Caco-2 (cell line): ENCODE data around the gene CCRL2. TPM values are rescaled to one million over a fixed set of nuclear protein-coding genes. Genes with fewer than 3 reads are reported as not detected.

ENCODE experiments used
- BruUV-seq: library from RNA; stranded (reverse); fragments of 400-500 nt; replicated peaks from 2 replicates; lab custom pipeline; 2021; lab: Mats Ljungman, UMichigan
- CTCF ChIA-PET: fragments of 300-600 bp; sonication (Branson Sonifier 250); formaldehyde crosslinking; loops from one replicate; lab custom pipeline; 2022; ENCODE audit warnings: antibody characterized with exemption; lab: Charles Lee
- POLR2A ChIA-PET: fragments of 300-600 bp; sonication (Branson Sonifier 250); formaldehyde crosslinking; loops from one replicate; lab custom pipeline; 2022; ENCODE audit warnings: antibody characterized with exemption; lab: Charles Lee
- DNase-seq, 2 experiments: peaks; one replicate each; pipeline versions ENCODE4 v3.0.0 to v3.0.0-alpha.2; 2020 to 2022
- H3K27me3 ChIP-seq: replicated peaks from 2 replicates; pipeline ENCODE4 v1.6.0; 2011; ENCODE audit warnings: low read length; ENCODE audit not compliant: control insufficient read depth, insufficient read depth
- H3K36me3 ChIP-seq: 2 replicates; pipeline ENCODE4 v1.5.1; 2011; ENCODE audit warnings: low read length; ENCODE audit not compliant: control insufficient read depth, insufficient read depth
- H3K4me1 ChIP-seq: fragments of 250-450 bp; sonication (Bioruptor Pico); 2 replicates; pipeline ENCODE4 v1.5.1; 2020; ENCODE audit warnings: mild to moderate bottlenecking
- H3K4me3 ChIP-seq: 2 replicates; pipeline ENCODE4 v1.5.1; 2011; ENCODE audit warnings: low read depth, mild to moderate bottlenecking, control low read depth, low read length
- H3K9me3 ChIP-seq: fragments of 250-450 bp; sonication (Bioruptor Pico); 2 replicates; pipeline ENCODE4 v1.5.1; 2020; ENCODE audit warnings: mild to moderate bottlenecking, moderate library complexity
- H3K27ac Mint-ChIP-seq: one replicate; pipeline ENCODE4 v1.8.0; 2022; ENCODE audit warnings: mixed read lengths; ENCODE audit not compliant: unreplicated experiment
- H3K27me3 Mint-ChIP-seq: one replicate; pipeline ENCODE4 v1.8.0; 2022; ENCODE audit warnings: mixed read lengths; ENCODE audit not compliant: insufficient read depth, unreplicated experiment
- H3K36me3 Mint-ChIP-seq: one replicate; pipeline ENCODE4 v1.8.0; 2022; ENCODE audit warnings: mild to moderate bottlenecking, mixed read lengths; ENCODE audit not compliant: insufficient read depth, unreplicated experiment
- H3K4me1 Mint-ChIP-seq: one replicate; pipeline ENCODE4 v1.8.0; 2022; ENCODE audit warnings: low read depth, mixed read lengths; ENCODE audit not compliant: unreplicated experiment
- H3K4me3 Mint-ChIP-seq: one replicate; pipeline ENCODE4 v1.8.0; 2022; ENCODE audit warnings: mild to moderate bottlenecking, moderate library complexity, mixed read lengths; ENCODE audit not compliant: unreplicated experiment
- H3K9me3 Mint-ChIP-seq: one replicate; pipeline ENCODE4 v1.8.0; 2022; ENCODE audit warnings: mixed read lengths; ENCODE audit not compliant: unreplicated experiment
- CTCF ChIP-seq, 2 experiments: fragments of 200-600 bp in 1 of 2; IDR thresholded peaks; 1 replicate in 1 of 2; 2 replicates in 1 of 2; pipeline versions ENCODE4 v1.5.1 to v1.8.0; 2011 to 2022; ENCODE audit warnings: antibody characterized with exemption in 1 of 2, control low read depth in 1 of 2, inconsistent platforms in 1 of 2, low read depth in 1 of 2, low read length in 1 of 2, mild to moderate bottlenecking in 1 of 2, moderate library complexity in 1 of 2; ENCODE audit not compliant: insufficient read depth in 1 of 2, severe bottlenecking in 1 of 2, unreplicated experiment in 1 of 2
- intact Hi-C: fragments of 100-400 bp; cut with micrococcal nuclease; formaldehyde crosslinking; loops from one replicate; pipeline ENCODE4 v1.10.0; 2022; ENCODE audit not compliant: unreplicated experiment
- total RNA-seq: library from RNA; stranded (reverse); gene quantifications from 2 replicates; pipeline ENCODE4 v1.2.3, GENCODE V29; 2022

Gene CCRL2
- total RNA-seq, 1 experiment from 2014 or later = 1.0 TPM

GRCh38 chr3:46408853-46409252 lies 1.8 kb downstream of the CCRL2 start:
- peaks cover 21% of the 10 kb centered on the region for H3K4me1 Mint-ChIP-seq
- Histone ChIP-seq H3K36me3 (no peaks in the 10 kb centered on the region), H3K27me3 (no peaks in the 10 kb centered on the region), H3K9me3 (no peaks in the 10 kb centered on the region), H3K4me1 (peaks cover 17% of the 10 kb centered on the region), H3K4me3 (no peak overlapping the region)
- H3K27ac Mint-ChIP-seq = no peak overlapping the region
- CTCF ChIA-PET = no interaction called here
- BruUV-seq = no TSS peak
- no peaks in the 10 kb centered on the region for H3K27me3 Mint-ChIP-seq
- POLR2A ChIA-PET = no interaction called here
- no peaks in the 10 kb centered on the region for H3K36me3 Mint-ChIP-seq
- no peaks in the 10 kb centered on the region for H3K9me3 Mint-ChIP-seq
- intact Hi-C loops = no loop called here
- no peak overlapping the region for H3K4me3 Mint-ChIP-seq
- TF ChIP-seq CTCF (IDR thresholded peaks at IDR 0.05; ENCODE audit: insufficient read depth in 1 of 2, low read depth in 1 of 2, low read length in 1 of 2, severe bottlenecking in 1 of 2, unreplicated experiment in 1 of 2) = no peak
- no peak for DNase-seq

GRCh38 chr3:46409739-46410489 lies 2.9 kb downstream of the CCRL2 start:
- Mint-ChIP-seq H3K27ac (no peak overlapping the region), H3K27me3 (no peaks in the 10 kb centered on the region), H3K9me3 (no peaks in the 10 kb centered on the region), H3K36me3 (no peaks in the 10 kb centered on the region), H3K4me3 (no peak overlapping the region), H3K4me1 (peaks cover 21% of the 10 kb centered on the region)
- no peak for TF ChIP-seq CTCF (IDR thresholded peaks at IDR 0.05; ENCODE audit: insufficient read depth in 1 of 2, low read depth in 1 of 2, low read length in 1 of 2, severe bottlenecking in 1 of 2, unreplicated experiment in 1 of 2)
- no peaks in the 10 kb centered on the region for H3K9me3 ChIP-seq
- BruUV-seq = no TSS peak
- DNase-seq = no peak
- POLR2A ChIA-PET = no interaction called here
- no peaks in the 10 kb centered on the region for H3K36me3 ChIP-seq
- intact Hi-C loops = no loop called here
- no peak overlapping the region for H3K4me3 ChIP-seq
- CTCF ChIA-PET = no interaction called here
- peaks cover 17% of the 10 kb centered on the region for H3K4me1 ChIP-seq
- no peaks in the 10 kb centered on the region for H3K27me3 ChIP-seq

GRCh38 chr3:46410669-46411068 lies 3.6 kb downstream of the CCRL2 start:
- Mint-ChIP-seq H3K27me3 (no peaks in the 10 kb centered on the region), H3K9me3 (no peaks in the 10 kb centered on the region), H3K36me3 (no peaks in the 10 kb centered on the region), H3K4me3 (no peak overlapping the region), H3K4me1 (peaks cover 17% of the 10 kb centered on the region), H3K27ac (no peak overlapping the region)
- Histone ChIP-seq H3K27me3 (no peaks in the 10 kb centered on the region), H3K36me3 (no peaks in the 10 kb centered on the region), H3K4me1 (peaks cover 11% of the 10 kb centered on the region), H3K9me3 (no peaks in the 10 kb centered on the region), H3K4me3 (no peak overlapping the region)
- intact Hi-C loops = no loop called here
- DNase-seq = no peak
- CTCF ChIA-PET = interaction anchor here (0.7 kb wide), 1 partner anchor 40 kb away, joined by 3 read pairs; the partner anchor contains the start of gene CCR5
- POLR2A ChIA-PET = no interaction called here
- no TSS peak for BruUV-seq
- TF ChIP-seq CTCF (IDR thresholded peaks at IDR 0.05; ENCODE audit: insufficient read depth in 1 of 2, low read depth in 1 of 2, low read length in 1 of 2, severe bottlenecking in 1 of 2, unreplicated experiment in 1 of 2) = no peak
